G401.6 (cell line): ENCODE results near the gene CEP20.

ENCODE experiments used
- FAIRE-seq: peaks from 2 replicates; lab custom pipeline; 2012; peaks lifted over from hg19 to GRCh38; lab: Jason Lieb, UNC

Gene CEP20

GRCh38 chr16:15830832-15831451, 57.5 kb downstream of the CEP20 start:
- no peak for FAIRE-seq

GRCh38 chr16:15829460-15829859, 58.9 kb downstream of the CEP20 start:
- FAIRE-seq, result no peak

- no peak for FAIRE-seq
Observed at GRCh38 chr16:15827709-15828343, 60.6 kb downstream of the CEP20 start.

- no peak for FAIRE-seq
Observed at GRCh38 chr16:15827299-15827698, 61.1 kb downstream of the CEP20 start.

- no peak for FAIRE-seq
Observed at GRCh38 chr16:15825750-15826305, 62.6 kb downstream of the CEP20 start.

- no peak for FAIRE-seq
Observed at GRCh38 chr16:15822957-15823356, 65.4 kb downstream of the CEP20 start.

- FAIRE-seq, result no peak
Observed at GRCh38 chr16:15820837-15821236, 67.6 kb downstream of the CEP20 start.

GRCh38 chr16:15819046-15819445, 69.4 kb downstream of the CEP20 start:
- FAIRE-seq, result no peak

GRCh38 chr16:15817446-15817845, 71.0 kb downstream of the CEP20 start:
- no peak for FAIRE-seq

- no peak for FAIRE-seq
Observed at GRCh38 chr16:15816228-15816627, 72.2 kb downstream of the CEP20 start.
